B cell (primary cell): Measurements from ENCODE around the gene IL1RL2. TPM values are rescaled to one million over a fixed set of nuclear protein-coding genes. Genes with fewer than 3 reads are reported as not detected.

ENCODE experiments used
- ATAC-seq: fragments of 200-7000 bp; cut with Tn5 transposase; one replicate; pipeline ENCODE4 v1.10.0; 2021; ENCODE audit warnings: low read depth, mild to moderate bottlenecking, moderate number of reproducible peaks, moderate library complexity
- CTCF ChIA-PET: fragments of 350-600 bp; sonication (Branson Sonifier 250); formaldehyde crosslinking; loops from one replicate; lab custom pipeline; 2021; ENCODE audit warnings: antibody characterized with exemption, inconsistent platforms; lab: Charles Lee
- POLR2A ChIA-PET: fragments of 350-600 bp; sonication (Branson Sonifier 250); formaldehyde crosslinking; loops from one replicate; lab custom pipeline; 2021; ENCODE audit warnings: antibody characterized with exemption; lab: Charles Lee
- DNase-seq: peaks from one replicate; pipeline ENCODE4 v3.0.0; 2013
- H2AFZ ChIP-seq: 2 replicates; pipeline ENCODE4 v1.6.1; 2012; ENCODE audit warnings: mild to moderate bottlenecking, low read depth, low read length; ENCODE audit not compliant: insufficient read depth, poor library complexity, severe bottlenecking
- H3K27ac ChIP-seq, 2 donors: 1 replicate in 1 of 2; 2 replicates in 1 of 2; pipeline ENCODE4 v1.5.1; 2012 to 2013; ENCODE audit warnings: low read length in 2 of 2, mild to moderate bottlenecking in 2 of 2, moderate library complexity in 1 of 2
- H3K27me3 ChIP-seq, 4 experiments: fragments of 200-600 bp in 1 of 4; sonication (generic) in 1 of 4; replicated peaks in 1 of 4; 1 replicate in 2 of 4; 2 replicates in 2 of 4; pipeline versions ENCODE4 v1.6.1 to v1.7.0; 2013 to 2016; ENCODE audit warnings: low read length in 3 of 4, mild to moderate bottlenecking in 2 of 4, mixed read lengths in 1 of 4, moderate library complexity in 1 of 4; ENCODE audit not compliant: insufficient read depth in 4 of 4, control insufficient read depth in 3 of 4; ENCODE audit errors: control extremely low read depth in 1 of 4
- H3K36me3 ChIP-seq, 2 experiments: replicated peaks in 1 of 2; 1 replicate in 1 of 2; 2 replicates in 1 of 2; pipeline versions ENCODE4 v1.6.1 to v1.7.1; 2013; ENCODE audit warnings: low read length in 1 of 2; ENCODE audit not compliant: insufficient read depth in 2 of 2, control insufficient read depth in 1 of 2; ENCODE audit errors: control extremely low read depth in 1 of 2, extremely low read depth in 1 of 2
- H3K4me1 ChIP-seq, 2 donors: fragments of 200-600 bp in 1 of 2; sonication (generic) in 1 of 2; 1 replicate in 1 of 2; 2 replicates in 1 of 2; pipeline versions ENCODE4 v1.5.1 to v1.6.1; 2013 to 2017; ENCODE audit warnings: low read length in 2 of 2; ENCODE audit not compliant: control insufficient read depth in 2 of 2, insufficient read depth in 2 of 2
- H3K4me2 ChIP-seq: replicated peaks from 2 replicates; pipeline ENCODE3; 2012; ENCODE audit warnings: mild to moderate bottlenecking, low read depth, low read length; ENCODE audit not compliant: poor library complexity, severe bottlenecking
- H3K4me3 ChIP-seq, 5 experiments: fragments of 200-600 bp in 1 of 5; sonication (generic) in 1 of 5; 1 replicate in 3 of 5; 2 replicates in 2 of 5; pipeline versions ENCODE4 v1.5.1 to v1.7.0; 2011 to 2016; ENCODE audit warnings: low read length in 4 of 5, mild to moderate bottlenecking in 4 of 5, low read depth in 2 of 5, control low read depth in 1 of 5, moderate library complexity in 1 of 5; ENCODE audit not compliant: insufficient read depth in 1 of 5; ENCODE audit errors: control extremely low read depth in 1 of 5, extremely low read depth in 1 of 5
- H3K79me2 ChIP-seq: fragments of 200-600 bp; sonication (generic); one replicate; pipeline ENCODE4 v1.6.0; 2016; ENCODE audit warnings: low read length; ENCODE audit not compliant: control insufficient read depth, insufficient read depth
- H3K9ac ChIP-seq: fragments of 200-600 bp; sonication (generic); 2 replicates; pipeline ENCODE4 v1.6.1; 2017; ENCODE audit warnings: mild to moderate bottlenecking, low read length, moderate library complexity
- H3K9me3 ChIP-seq, 3 donors: one replicate each; pipeline versions ENCODE4 v1.6.1 to v1.7.1; 2013; ENCODE audit warnings: low read length in 2 of 3; ENCODE audit not compliant: control insufficient read depth in 2 of 3, insufficient read depth in 1 of 3; ENCODE audit errors: control extremely low read depth in 1 of 3
- H4K20me1 ChIP-seq: 2 replicates; pipeline ENCODE4 v1.6.0; 2012; ENCODE audit warnings: mild to moderate bottlenecking, low read length; ENCODE audit not compliant: insufficient read depth, control insufficient read depth, poor library complexity, severe bottlenecking
- H3K27ac Mint-ChIP-seq: one replicate; pipeline ENCODE4 v1.8.0; 2021; ENCODE audit warnings: mixed read lengths
- H3K27me3 Mint-ChIP-seq: one replicate; pipeline ENCODE4 v1.8.0; 2021; ENCODE audit warnings: mixed read lengths
- H3K4me1 Mint-ChIP-seq: one replicate; pipeline ENCODE4 v1.8.0; 2021; ENCODE audit warnings: mixed read lengths
- H3K4me3 Mint-ChIP-seq: one replicate; pipeline ENCODE4 v1.8.0; 2021; ENCODE audit warnings: mixed read lengths
- H3K9me3 Mint-ChIP-seq: one replicate; pipeline ENCODE4 v1.8.0; 2022; ENCODE audit warnings: mixed read lengths; ENCODE audit not compliant: insufficient read depth
- EZH2 ChIP-seq: IDR thresholded peaks from 2 replicates; pipeline ENCODE4 v1.6.1; 2012; ENCODE audit warnings: borderline replicate concordance, low read depth, mild to moderate bottlenecking, moderate library complexity, low read length; ENCODE audit not compliant: insufficient read depth, poor library complexity, severe bottlenecking
- WGBS: methylation state at CpG from one replicate; pipeline ENCODE4 v1.1.5; 2013; ENCODE audit warnings: missing lambda C conversion rate; ENCODE audit not compliant: insufficient coverage; 5-methylcytosine and 5-hydroxymethylcytosine counted together
- intact Hi-C: fragments of 100-400 bp; cut with micrococcal nuclease; formaldehyde crosslinking; loops from one replicate; pipeline ENCODE4 v1.10.0; 2022
- polyA plus RNA-seq: library from polyadenylated mRNA; depleted of rRNA; stranded (reverse); fragments of >200 nt; gene quantifications from 2 replicates; pipeline ENCODE4 v1.2.3, GENCODE V29; 2012
- total RNA-seq, 2 donors: library from RNA; stranded (reverse); fragments of 120-200 nt in 1 of 2; gene quantifications; 1 replicate in 1 of 2; 2 replicates in 1 of 2; pipeline versions ENCODE4 v1.2.3 to v1.2.4, GENCODE V29; 2013 to 2022
- TF ChIP-seq, protein P1 (sequence below): fragments of 200-600 bp; IDR thresholded peaks from one replicate; pipeline ENCODE4 v1.8.0; 2022; ENCODE audit warnings: antibody characterized with exemption, mild to moderate bottlenecking

The IL1RL2 gene
- total and polyA plus RNA-seq, 2 donors (not counting 1 experiment from before 2014, with no cell fraction given), result not detected

DNA sequence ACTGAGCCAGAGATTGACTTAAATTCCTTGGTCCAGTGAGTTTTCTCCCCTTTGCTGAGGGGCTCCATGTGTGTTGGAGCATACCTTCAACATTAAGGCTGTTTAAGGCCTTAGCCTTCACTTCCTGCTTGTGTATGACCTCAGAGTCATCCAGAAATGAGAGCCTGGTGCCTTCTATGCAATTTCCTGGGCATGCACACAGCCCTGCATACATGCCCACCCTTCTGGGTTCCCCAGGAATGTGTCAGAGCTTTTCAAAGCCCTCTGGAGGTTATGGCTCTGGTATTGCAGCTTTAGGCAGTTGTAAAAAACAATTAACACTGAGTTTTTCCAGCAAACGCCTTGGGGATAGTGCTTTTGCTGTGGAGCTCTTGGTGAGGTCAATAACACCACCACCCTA is 27.5 kb upstream of the IL1RL2 start:
- H3K4me2 ChIP-seq, result no peak overlapping the region
- no peak overlapping the region for H2AFZ ChIP-seq
- Mint-ChIP-seq H3K4me1 (no peaks in the 10 kb centered on the region), H3K4me3 (no peak overlapping the region), H3K9me3 (no peaks in the 10 kb centered on the region), H3K27ac (no peak overlapping the region), H3K27me3 (peaks cover 3% of the 10 kb centered on the region)
- H3K79me2 ChIP-seq, result no peaks in the 10 kb centered on the region
- intact Hi-C loops, result no loop called here
- ChIA-PET CTCF (interaction anchor here (0.8 kb wide), 1 partner anchor 81 kb away, joined by 3 read pairs; no protein-coding TSS in a partner anchor), POLR2A (no interaction called here)
- H3K27me3 ChIP-seq, result peaks cover 0 to 2% (median 0%) of the 10 kb centered on the region in 4 experiments
- no peaks in the 10 kb centered on the region for H3K4me1 ChIP-seq
- H3K27ac ChIP-seq, result no peak overlapping the region
- no peak for TF ChIP-seq EZH2
- TF ChIP-seq, protein P1, sequence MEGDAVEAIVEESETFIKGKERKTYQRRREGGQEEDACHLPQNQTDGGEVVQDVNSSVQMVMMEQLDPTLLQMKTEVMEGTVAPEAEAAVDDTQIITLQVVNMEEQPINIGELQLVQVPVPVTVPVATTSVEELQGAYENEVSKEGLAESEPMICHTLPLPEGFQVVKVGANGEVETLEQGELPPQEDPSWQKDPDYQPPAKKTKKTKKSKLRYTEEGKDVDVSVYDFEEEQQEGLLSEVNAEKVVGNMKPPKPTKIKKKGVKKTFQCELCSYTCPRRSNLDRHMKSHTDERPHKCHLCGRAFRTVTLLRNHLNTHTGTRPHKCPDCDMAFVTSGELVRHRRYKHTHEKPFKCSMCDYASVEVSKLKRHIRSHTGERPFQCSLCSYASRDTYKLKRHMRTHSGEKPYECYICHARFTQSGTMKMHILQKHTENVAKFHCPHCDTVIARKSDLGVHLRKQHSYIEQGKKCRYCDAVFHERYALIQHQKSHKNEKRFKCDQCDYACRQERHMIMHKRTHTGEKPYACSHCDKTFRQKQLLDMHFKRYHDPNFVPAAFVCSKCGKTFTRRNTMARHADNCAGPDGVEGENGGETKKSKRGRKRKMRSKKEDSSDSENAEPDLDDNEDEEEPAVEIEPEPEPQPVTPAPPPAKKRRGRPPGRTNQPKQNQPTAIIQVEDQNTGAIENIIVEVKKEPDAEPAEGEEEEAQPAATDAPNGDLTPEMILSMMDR, result no peak
- no peaks in the 10 kb centered on the region for H3K9me3 ChIP-seq
- H3K9ac ChIP-seq, result no peak overlapping the region
- ATAC-seq (no peak), DNase-seq (no peak)
- H3K36me3 ChIP-seq, result no peaks in the 10 kb centered on the region
- no peaks in the 10 kb centered on the region for H4K20me1 ChIP-seq
- no peak overlapping the region for H3K4me3 ChIP-seq
- no CpG with 5 or more reads among the region's 1 CpG for WGBS

DNA sequence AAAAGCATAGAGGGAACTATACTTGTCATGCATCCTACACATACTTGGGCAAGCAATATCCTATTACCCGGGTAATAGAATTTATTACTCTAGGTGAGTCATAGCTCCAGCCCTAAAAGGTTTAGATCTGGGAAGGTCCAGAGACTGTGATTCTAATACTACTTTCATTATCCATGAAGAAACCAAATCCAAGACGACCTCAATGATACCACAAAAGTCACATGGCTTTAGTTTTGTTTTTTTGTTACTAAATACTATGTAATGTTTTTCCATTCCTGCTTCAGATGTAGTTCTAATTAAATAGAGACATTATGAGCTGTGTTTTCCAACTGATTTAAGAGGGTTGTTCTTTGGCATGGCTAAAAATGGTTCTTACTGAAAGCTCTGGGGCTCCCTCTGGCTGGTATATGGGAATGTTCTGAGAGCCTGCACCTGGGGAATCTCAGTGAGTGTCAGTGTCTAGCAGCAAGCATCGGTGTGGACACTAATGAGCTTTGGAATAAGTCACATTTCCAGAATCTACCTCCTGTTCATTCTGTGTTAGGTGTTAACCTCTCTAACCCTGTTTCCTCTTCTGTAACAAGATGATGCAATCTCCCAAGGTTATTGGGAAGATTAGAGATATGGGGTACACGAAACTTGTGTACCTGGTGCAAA is 20.5 kb upstream of the IL1RL2 start:
- no peaks in the 10 kb centered on the region for H3K9me3 Mint-ChIP-seq
- no peaks in the 10 kb centered on the region for H3K4me1 ChIP-seq
- H3K27ac ChIP-seq, result no peak overlapping the region
- no peak overlapping the region for H3K4me3 Mint-ChIP-seq
- no peak overlapping the region for H3K4me2 ChIP-seq
- DNase-seq (no peak), ATAC-seq (no peak)
- no peak overlapping the region for H3K9ac ChIP-seq
- H3K27me3 Mint-ChIP-seq, result peaks cover 15% of the 10 kb centered on the region
- H4K20me1 ChIP-seq, result no peaks in the 10 kb centered on the region
- H3K4me3 ChIP-seq, result no peak overlapping the region
- no peak overlapping the region for H3K27ac Mint-ChIP-seq
- CTCF ChIA-PET, result interaction anchor here (1.3 kb wide), 1 partner anchor 74 kb away, joined by 5 read pairs; no protein-coding TSS in a partner anchor
- H2AFZ ChIP-seq, result no peak overlapping the region
- H3K27me3 ChIP-seq, result peaks cover 0 to 2% (median 0%) of the 10 kb centered on the region in 4 experiments
- no peak for TF ChIP-seq EZH2
- H3K9me3 ChIP-seq, result no peaks in the 10 kb centered on the region
- POLR2A ChIA-PET, result no interaction called here
- H3K4me1 Mint-ChIP-seq, result no peaks in the 10 kb centered on the region
- H3K79me2 ChIP-seq, result no peaks in the 10 kb centered on the region
- WGBS, result 60% methylated on average over 1 of the region's 4 CpGs
- no peaks in the 10 kb centered on the region for H3K36me3 ChIP-seq
- intact Hi-C loops, result no loop called here
